WERI-Rb-1 (cell line): ENCODE results near the gene C11orf68.

Experiments
- DNase-seq: peaks from one replicate; pipeline ENCODE4 v3.0.0-alpha.2; 2020
- H3K27ac ChIP-seq: fragments of 250-450 bp; sonication (Bioruptor Pico); 2 replicates; pipeline ENCODE4 v1.5.1; 2020; ENCODE audit warnings: mild to moderate bottlenecking, moderate library complexity
- H3K27me3 ChIP-seq: fragments of 250-450 bp; sonication (Bioruptor Pico); 2 replicates; pipeline ENCODE4 v1.5.1; 2021; ENCODE audit warnings: mild to moderate bottlenecking, low read depth, moderate library complexity; ENCODE audit not compliant: insufficient read depth, severe bottlenecking
- H3K36me3 ChIP-seq: fragments of 250-450 bp; sonication (Bioruptor Pico); 2 replicates; pipeline ENCODE4 v1.5.1; 2020; ENCODE audit warnings: mild to moderate bottlenecking, moderate library complexity
- H3K4me3 ChIP-seq: 2 replicates; pipeline ENCODE4 v1.5.1; 2011; ENCODE audit warnings: low read depth, mild to moderate bottlenecking, control low read depth, low read length
- H3K9me3 ChIP-seq: fragments of 250-450 bp; sonication (Bioruptor Pico); 2 replicates; pipeline ENCODE4 v1.5.1; 2021; ENCODE audit warnings: mild to moderate bottlenecking, moderate library complexity; ENCODE audit not compliant: severe bottlenecking
- TF ChIP-seq, protein P1 (sequence below): IDR thresholded peaks from 2 replicates; pipeline ENCODE4 v1.5.1; 2011; ENCODE audit warnings: low read depth, mild to moderate bottlenecking, control low read depth, inconsistent platforms, low read length

Gene C11orf68

DNA sequence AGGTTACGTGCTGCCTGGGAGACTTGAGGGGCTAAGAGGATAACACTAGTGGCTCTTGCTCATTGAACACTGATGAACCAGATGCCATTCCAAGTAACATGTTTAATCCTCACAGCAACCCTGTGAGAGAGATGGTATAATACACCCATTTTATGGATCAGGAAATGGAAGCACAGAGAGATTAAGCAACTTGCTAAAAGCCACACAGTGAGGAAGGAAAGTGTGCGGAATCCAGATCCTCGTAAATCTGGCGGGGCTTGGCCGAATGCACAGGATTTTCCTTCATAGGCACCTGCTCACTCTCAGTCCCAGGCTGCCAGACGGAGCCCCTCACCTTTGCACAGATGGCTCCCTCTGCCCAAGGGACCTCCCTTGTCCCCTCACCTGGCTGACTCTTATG, 11.0 kb downstream of the C11orf68 start:
- H3K9me3 ChIP-seq, result no peaks in the 10 kb centered on the region

GRCh38 chr11:65906602-65907001, 12.3 kb downstream of the C11orf68 start:
- Histone ChIP-seq H3K27ac (no peak overlapping the region), H3K27me3 (no peaks in the 10 kb centered on the region), H3K36me3 (no peaks in the 10 kb centered on the region), H3K9me3 (no peaks in the 10 kb centered on the region), H3K4me3 (no peak overlapping the region)
- no peak for DNase-seq
- TF ChIP-seq, protein P1, sequence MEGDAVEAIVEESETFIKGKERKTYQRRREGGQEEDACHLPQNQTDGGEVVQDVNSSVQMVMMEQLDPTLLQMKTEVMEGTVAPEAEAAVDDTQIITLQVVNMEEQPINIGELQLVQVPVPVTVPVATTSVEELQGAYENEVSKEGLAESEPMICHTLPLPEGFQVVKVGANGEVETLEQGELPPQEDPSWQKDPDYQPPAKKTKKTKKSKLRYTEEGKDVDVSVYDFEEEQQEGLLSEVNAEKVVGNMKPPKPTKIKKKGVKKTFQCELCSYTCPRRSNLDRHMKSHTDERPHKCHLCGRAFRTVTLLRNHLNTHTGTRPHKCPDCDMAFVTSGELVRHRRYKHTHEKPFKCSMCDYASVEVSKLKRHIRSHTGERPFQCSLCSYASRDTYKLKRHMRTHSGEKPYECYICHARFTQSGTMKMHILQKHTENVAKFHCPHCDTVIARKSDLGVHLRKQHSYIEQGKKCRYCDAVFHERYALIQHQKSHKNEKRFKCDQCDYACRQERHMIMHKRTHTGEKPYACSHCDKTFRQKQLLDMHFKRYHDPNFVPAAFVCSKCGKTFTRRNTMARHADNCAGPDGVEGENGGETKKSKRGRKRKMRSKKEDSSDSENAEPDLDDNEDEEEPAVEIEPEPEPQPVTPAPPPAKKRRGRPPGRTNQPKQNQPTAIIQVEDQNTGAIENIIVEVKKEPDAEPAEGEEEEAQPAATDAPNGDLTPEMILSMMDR, result no peak

More for the DNA sequence above, 11.0 kb downstream of the C11orf68 start:
- Histone ChIP-seq H3K4me3 (no peak overlapping the region), H3K27me3 (no peaks in the 10 kb centered on the region), H3K36me3 (no peaks in the 10 kb centered on the region), H3K27ac (no peak overlapping the region)
- TF ChIP-seq, protein P1, result no peak
- DNase-seq, result no peak

GRCh38 chr11:65903715-65904114, 15.1 kb downstream of the C11orf68 start:
- no peak for DNase-seq
- H3K27me3 ChIP-seq, result no peaks in the 10 kb centered on the region
- no peaks in the 10 kb centered on the region for H3K36me3 ChIP-seq
- no peaks in the 10 kb centered on the region for H3K9me3 ChIP-seq
- H3K27ac ChIP-seq, result no peak overlapping the region
- TF ChIP-seq, protein P1, result no peak
- no peak overlapping the region for H3K4me3 ChIP-seq

DNA sequence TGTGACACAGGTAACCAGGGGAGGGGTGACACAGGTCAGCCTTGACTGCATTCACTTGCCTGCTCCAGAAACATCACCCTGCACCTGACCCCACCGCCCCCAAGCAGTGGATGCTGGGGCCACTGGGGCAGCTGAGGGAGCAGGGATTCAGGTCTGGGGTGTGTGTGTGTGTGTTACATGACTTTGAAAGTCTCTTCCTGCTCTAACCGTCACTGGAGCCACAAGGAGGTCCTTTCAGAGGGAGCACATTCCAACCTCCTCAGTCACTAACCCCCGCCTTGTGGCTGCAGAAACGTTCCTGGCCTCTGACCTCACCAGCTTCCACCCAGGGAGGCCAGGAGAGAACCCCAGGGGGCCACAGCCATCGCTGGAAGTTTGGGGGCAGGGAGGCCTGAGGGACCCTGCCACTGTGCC, 15.8 kb downstream of the C11orf68 start:
- Histone ChIP-seq H3K36me3 (no peaks in the 10 kb centered on the region), H3K27me3 (no peaks in the 10 kb centered on the region), H3K27ac (no peak overlapping the region), H3K4me3 (no peak overlapping the region), H3K9me3 (no peaks in the 10 kb centered on the region)
- DNase-seq, result no peak
- TF ChIP-seq, protein P1, result no peak

- TF ChIP-seq, protein P1, result no peak
- H3K27ac ChIP-seq, result no peak overlapping the region
- H3K36me3 ChIP-seq, result no peaks in the 10 kb centered on the region
- DNase-seq, result no peak
- H3K27me3 ChIP-seq, result no peaks in the 10 kb centered on the region
- no peaks in the 10 kb centered on the region for H3K9me3 ChIP-seq
- H3K4me3 ChIP-seq, result peak overlapping the region; percentile 56
Measured at GRCh38 chr11:65900899-65901180, 18.0 kb downstream of the C11orf68 start.

DNA sequence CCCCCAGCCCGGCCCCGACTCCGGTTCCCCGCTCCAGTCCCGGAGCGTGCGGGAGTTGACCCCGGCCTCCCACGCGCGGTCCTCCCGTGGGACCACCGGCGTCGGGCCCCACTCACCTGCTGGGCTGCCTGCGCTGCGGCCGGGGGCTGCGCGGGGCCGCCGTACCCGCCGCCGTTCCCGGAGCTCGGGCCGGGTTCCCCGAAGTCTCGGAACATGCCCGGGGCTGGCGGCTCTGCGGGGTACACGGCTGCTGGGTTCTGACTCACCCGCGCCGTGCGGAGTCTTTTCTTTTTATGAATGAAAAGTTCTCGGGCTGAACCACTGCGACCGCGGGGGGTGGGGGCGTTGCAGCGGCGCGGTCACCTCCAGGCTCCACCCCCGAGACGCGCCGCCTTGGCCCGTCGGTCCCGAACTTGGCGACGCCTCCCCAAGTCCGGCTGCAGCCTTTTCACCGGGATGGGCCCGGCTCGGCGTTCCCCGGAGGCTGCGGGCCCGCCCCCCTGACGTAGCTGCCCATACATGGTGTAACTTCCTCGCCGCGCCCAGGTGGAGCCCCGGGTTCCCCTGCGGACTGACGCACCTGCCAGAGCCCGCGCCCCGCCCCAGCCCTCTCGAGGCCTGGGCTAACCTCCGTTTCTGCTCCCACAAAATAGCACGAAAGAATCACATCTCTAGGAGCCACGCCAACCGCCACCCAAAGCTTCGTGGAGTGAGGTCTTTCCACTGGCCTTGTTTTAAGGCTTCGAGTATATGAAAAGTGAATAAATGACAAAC, 18.6 kb downstream of the C11orf68 start, which contains the start of gene FOSL1:
TSS of gene FOSL1 (minus strand) at position 264 of the 774 bp plus-strand sequence. CDS start at position 215, 49 bp downstream.
- Histone ChIP-seq H3K36me3 (no peaks in the 10 kb centered on the region), H3K9me3 (no peaks in the 10 kb centered on the region), H3K4me3 (peak within 1 kb of the TSS; percentile 56), H3K27ac (no peak within 1 kb of the TSS), H3K27me3 (no peaks in the 10 kb centered on the region)
- TF ChIP-seq, protein P1, result no peak
- DNase-seq, result peak; percentile 77
